Transverse colon (tissue), 4 donors: ENCODE measurements around the gene DUS3L.

Source experiments
- POLR2AphosphoS5 ChIP-seq, 3 donors: sonication (generic); formaldehyde crosslinking; IDR thresholded peaks; one replicate each; pipeline ENCODE4 v1.6.1; 2016; ENCODE audit warnings: antibody characterized with exemption in 3 of 3
- TF ChIP-seq, protein P1 (sequence below), 5 experiments: fragments of 200-600 bp in 3 of 5; fragments of 450-650 bp in 2 of 5; sonication (generic) in 3 of 5; IDR thresholded peaks; 1 replicate in 2 of 5; 2 replicates in 3 of 5; pipeline ENCODE4 v1.5.1; 2016 to 2017; ENCODE audit warnings: antibody characterized with exemption in 5 of 5, inconsistent platforms in 3 of 5, mild to moderate bottlenecking in 2 of 5, moderate library complexity in 1 of 5

DNA sequence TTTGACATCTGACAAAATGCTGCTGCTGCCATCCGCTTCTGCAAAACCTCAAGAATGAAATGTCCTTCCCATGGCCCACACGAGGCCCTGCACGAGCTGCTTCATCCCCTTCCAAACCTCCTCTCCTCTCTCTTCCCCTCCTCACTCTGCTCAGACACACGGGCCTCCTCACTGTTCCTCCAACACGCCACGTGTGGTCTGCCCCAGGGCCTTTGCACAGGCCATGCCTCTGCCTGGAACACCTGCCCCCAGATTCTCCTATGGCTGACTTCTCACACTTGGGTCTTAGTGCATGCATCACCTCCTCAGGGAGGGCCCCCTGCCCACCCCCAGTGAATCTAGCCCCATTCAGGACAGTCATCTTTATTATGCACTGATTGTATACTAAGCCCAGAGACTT is 29.8 kb upstream of the DUS3L start:
- TF ChIP-seq, protein P1, sequence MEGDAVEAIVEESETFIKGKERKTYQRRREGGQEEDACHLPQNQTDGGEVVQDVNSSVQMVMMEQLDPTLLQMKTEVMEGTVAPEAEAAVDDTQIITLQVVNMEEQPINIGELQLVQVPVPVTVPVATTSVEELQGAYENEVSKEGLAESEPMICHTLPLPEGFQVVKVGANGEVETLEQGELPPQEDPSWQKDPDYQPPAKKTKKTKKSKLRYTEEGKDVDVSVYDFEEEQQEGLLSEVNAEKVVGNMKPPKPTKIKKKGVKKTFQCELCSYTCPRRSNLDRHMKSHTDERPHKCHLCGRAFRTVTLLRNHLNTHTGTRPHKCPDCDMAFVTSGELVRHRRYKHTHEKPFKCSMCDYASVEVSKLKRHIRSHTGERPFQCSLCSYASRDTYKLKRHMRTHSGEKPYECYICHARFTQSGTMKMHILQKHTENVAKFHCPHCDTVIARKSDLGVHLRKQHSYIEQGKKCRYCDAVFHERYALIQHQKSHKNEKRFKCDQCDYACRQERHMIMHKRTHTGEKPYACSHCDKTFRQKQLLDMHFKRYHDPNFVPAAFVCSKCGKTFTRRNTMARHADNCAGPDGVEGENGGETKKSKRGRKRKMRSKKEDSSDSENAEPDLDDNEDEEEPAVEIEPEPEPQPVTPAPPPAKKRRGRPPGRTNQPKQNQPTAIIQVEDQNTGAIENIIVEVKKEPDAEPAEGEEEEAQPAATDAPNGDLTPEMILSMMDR (IDR thresholded peaks at IDR 0.05): no peak
- no peak for TF ChIP-seq POLR2AphosphoS5 (IDR thresholded peaks at IDR 0.05)
